Gastrocnemius medialis (tissue), 4 donors: ENCODE measurements around the gene ARHGAP35. TPM values are rescaled to one million over a fixed set of nuclear protein-coding genes. Genes with fewer than 3 reads are reported as not detected.
A peak's percentile ranks its signal among the peaks of the same experiment; 100 is the strongest.
"Not testable (repeated sequence)": the region's sequence is repeated elsewhere in the genome, so short reads cannot be mapped to it uniquely, and the experiment has no call there.

Experiments
- ATAC-seq, 2 donors: fragments of 150-250 bp; one replicate each; pipeline ENCODE4 v1.9.1; 2016
- DNase-seq, 2 donors: peaks; one replicate each; pipeline ENCODE4 v3.0.0-alpha.2; 2019
- H3K27ac ChIP-seq, 4 donors: fragments of 200-600 bp; sonication (generic); 1 replicate in 1 of 4; 2 replicates in 3 of 4; pipeline ENCODE4 v1.5.1; 2016 to 2018; ENCODE audit warnings: mild to moderate bottlenecking in 2 of 4, moderate library complexity in 1 of 4
- H3K27me3 ChIP-seq, 3 donors: fragments of 200-600 bp; sonication (generic) in 2 of 3; 1 replicate in 1 of 3; 2 replicates in 2 of 3; pipeline versions ENCODE4 v1.5.1 to v1.6.0; 2016 to 2019; ENCODE audit warnings: mild to moderate bottlenecking in 1 of 3, moderate library complexity in 1 of 3
- H3K36me3 ChIP-seq, 2 donors: fragments of 200-600 bp; sonication (generic) in 1 of 2; one replicate each; pipeline ENCODE4 v1.5.1; 2017 to 2018
- H3K4me1 ChIP-seq, 2 donors: fragments of 200-600 bp; sonication (generic) in 1 of 2; one replicate each; pipeline ENCODE4 v1.5.1; 2016 to 2017; ENCODE audit warnings: mild to moderate bottlenecking in 2 of 2
- H3K4me3 ChIP-seq, 4 donors: fragments of 200-600 bp; sonication (generic) in 3 of 4; 1 replicate in 1 of 4; 2 replicates in 3 of 4; pipeline ENCODE4 v1.5.1; 2016 to 2019; ENCODE audit warnings: mild to moderate bottlenecking in 2 of 4
- H3K9me3 ChIP-seq, 3 donors: fragments of 200-600 bp; sonication (generic) in 2 of 3; 1 replicate in 1 of 3; 2 replicates in 2 of 3; pipeline ENCODE4 v1.5.1; 2016 to 2019
- POLR2A ChIP-seq, 2 donors: fragments of 450-650 bp; IDR thresholded peaks; one replicate each; pipeline ENCODE4 v1.6.1; 2017; ENCODE audit warnings: antibody characterized with exemption in 2 of 2, mild to moderate bottlenecking in 2 of 2, moderate library complexity in 2 of 2
- in situ Hi-C, 4 donors: fragments of 200-750 bp; cut with MboI; loops; one replicate each; pipeline versions ENCODE4 v1.15.0 to v1.8.0; 2017; ENCODE audit warnings: low sequenced_read_pairs in 4 of 4
- intact Hi-C: fragments of 100-400 bp; cut with DNase I; formaldehyde crosslinking; loops from one replicate; pipeline ENCODE4 v1.15.1; 2023; ENCODE audit warnings: low total_unique reads
- total RNA-seq, 4 donors: library from RNA; depleted of rRNA; stranded (reverse); fragments of >200 nt; gene quantifications; one replicate each; pipeline versions ENCODE4 v1.1.0 to v1.2.3, GENCODE V29; 2016
- TF ChIP-seq, protein P1 (sequence below), 5 experiments: fragments of 450-650 bp in 3 of 5; fragments of 200-600 bp in 2 of 5; sonication (generic) in 2 of 5; IDR thresholded peaks in 4 of 5; conservative IDR thresholded peaks in 1 of 5; 1 replicate in 4 of 5; 2 replicates in 1 of 5; pipeline ENCODE4 v1.5.1; 2016 to 2019; ENCODE audit warnings: antibody characterized with exemption in 5 of 5, mild to moderate bottlenecking in 3 of 5, moderate library complexity in 3 of 5

Gene ARHGAP35
- total RNA-seq, 4 donors from 2014 or later, result 16.1 to 43.6 (median 32.7) TPM

GRCh38 chr19:46849610-46850009 lies 11.2 kb upstream of the ARHGAP35 start:
- DNase-seq (no peak), ATAC-seq (no peak)
- Histone ChIP-seq H3K9me3 (no peaks in the 10 kb centered on the region), H3K36me3 (peaks cover 0 to 6% of the 10 kb centered on the region in 2 donors), H3K27ac (peak overlapping the region; percentile 5 to 95 (median 90)), H3K4me3 (peak overlapping the region; percentile 84 to 97 (median 91)), H3K4me1 (peaks cover 11 to 12% of the 10 kb centered on the region in 2 donors), H3K27me3 (no peaks in the 10 kb centered on the region)
- in situ Hi-C loops (loop anchor here in 1 of 4 donors (10.0 kb wide), 1 partner anchor 265 kb away; the partner anchor contains the start of gene ZC3H4), intact Hi-C loops (loop anchor here (1.0 to 2.0 kb wide), 2 partner anchors 199 to 263 kb away; partner anchors contain the start of genes TMEM160 and ZC3H4)
- TF ChIP-seq, protein P1, sequence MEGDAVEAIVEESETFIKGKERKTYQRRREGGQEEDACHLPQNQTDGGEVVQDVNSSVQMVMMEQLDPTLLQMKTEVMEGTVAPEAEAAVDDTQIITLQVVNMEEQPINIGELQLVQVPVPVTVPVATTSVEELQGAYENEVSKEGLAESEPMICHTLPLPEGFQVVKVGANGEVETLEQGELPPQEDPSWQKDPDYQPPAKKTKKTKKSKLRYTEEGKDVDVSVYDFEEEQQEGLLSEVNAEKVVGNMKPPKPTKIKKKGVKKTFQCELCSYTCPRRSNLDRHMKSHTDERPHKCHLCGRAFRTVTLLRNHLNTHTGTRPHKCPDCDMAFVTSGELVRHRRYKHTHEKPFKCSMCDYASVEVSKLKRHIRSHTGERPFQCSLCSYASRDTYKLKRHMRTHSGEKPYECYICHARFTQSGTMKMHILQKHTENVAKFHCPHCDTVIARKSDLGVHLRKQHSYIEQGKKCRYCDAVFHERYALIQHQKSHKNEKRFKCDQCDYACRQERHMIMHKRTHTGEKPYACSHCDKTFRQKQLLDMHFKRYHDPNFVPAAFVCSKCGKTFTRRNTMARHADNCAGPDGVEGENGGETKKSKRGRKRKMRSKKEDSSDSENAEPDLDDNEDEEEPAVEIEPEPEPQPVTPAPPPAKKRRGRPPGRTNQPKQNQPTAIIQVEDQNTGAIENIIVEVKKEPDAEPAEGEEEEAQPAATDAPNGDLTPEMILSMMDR (IDR thresholded peaks at IDR 0.05 in 4 of 5, conservative IDR thresholded peaks at IDR 0.05 in 1 of 5), result no peak
- TF ChIP-seq POLR2A (IDR thresholded peaks at IDR 0.05), result no peak

- no peaks in the 10 kb centered on the region for H3K27me3 ChIP-seq
- ATAC-seq, result peak; percentile 99 to 100
- peak within 1 kb of the TSS; percentile 84 to 97 (median 91) for H3K4me3 ChIP-seq
- TF ChIP-seq, protein P1 (IDR thresholded peaks at IDR 0.05 in 4 of 5, conservative IDR thresholded peaks at IDR 0.05 in 1 of 5), result peak in 2 of 5 experiments; percentile 22 to 28
- TF ChIP-seq POLR2A (IDR thresholded peaks at IDR 0.05), result peak; percentile 65 to 78
- intact Hi-C loops (loop anchor here (1.0 to 2.0 kb wide), 2 partner anchors 198 to 262 kb away; partner anchors contain the start of genes TMEM160 and ZC3H4), in situ Hi-C loops (loop anchor here in 1 of 4 donors (10.0 kb wide), 1 partner anchor 264 kb away; the partner anchor contains the start of gene ZC3H4)
- no peaks in the 10 kb centered on the region for H3K36me3 ChIP-seq
- peaks cover 11 to 12% of the 10 kb centered on the region in 2 donors for H3K4me1 ChIP-seq
- peak; percentile 96 to 97 for DNase-seq
- no peaks in the 10 kb centered on the region for H3K9me3 ChIP-seq
- H3K27ac ChIP-seq, result peak within 1 kb of the TSS; percentile 90 to 95 (median 92)
Measured at GRCh38 chr19:46850228-46851203, 10.3 kb upstream of the ARHGAP35 start, which contains the start of gene AP2S1. AP2S1 (minus strand) TSS chr19:46850846; CDS start chr19:46850766, 80 bp downstream.

- in situ Hi-C loops, result loop anchor here in 1 of 4 donors (10.0 kb wide), 1 partner anchor 262 kb away; the partner anchor contains the start of gene ZC3H4
- Histone ChIP-seq H3K27ac (no peak overlapping the region), H3K4me1 (peaks cover 18 to 22% of the 10 kb centered on the region in 2 donors), H3K9me3 (no peaks in the 10 kb centered on the region), H3K4me3 (no peak overlapping the region), H3K27me3 (no peaks in the 10 kb centered on the region), H3K36me3 (no peaks in the 10 kb centered on the region)
- TF ChIP-seq, protein P1 (IDR thresholded peaks at IDR 0.05 in 4 of 5, conservative IDR thresholded peaks at IDR 0.05 in 1 of 5), result no peak
- ATAC-seq (no peak), DNase-seq (no peak)
- intact Hi-C loops, result no loop called here
Measured at GRCh38 chr19:46852830-46853229, 8.0 kb upstream of the ARHGAP35 start.

- ATAC-seq, intact Hi-C loops, H3K36me3 ChIP-seq, H3K9me3 ChIP-seq, H3K27ac ChIP-seq, H3K27me3 ChIP-seq, DNase-seq, H3K4me3 ChIP-seq: not testable (repeated sequence)
- in situ Hi-C loops, result loop anchor here (5.0 to 10.0 kb wide), 2 partner anchors 138 to 260 kb away; partner anchors contain the start of gene ZC3H4 (in 1 of the 4)
- H3K4me1 ChIP-seq, result peaks cover 16 to 17% of the 10 kb centered on the region in 2 donors
Measured at GRCh38 chr19:46854698-46855097, 6.1 kb upstream of the ARHGAP35 start.
